Coronary artery (tissue), 2 donors: ENCODE data around the gene DCUN1D5.

Source experiments
- DNase-seq: peaks from one replicate; pipeline ENCODE4 v3.0.0-alpha.2; 2017; ENCODE audit warnings: low spot score
- H3K27ac ChIP-seq, 2 donors: fragments of 200-600 bp; sonication (generic); one replicate each; pipeline ENCODE4 v1.5.1; 2016 to 2019
- H3K4me3 ChIP-seq: fragments of 200-600 bp; sonication (generic); 2 replicates; pipeline ENCODE4 v1.5.1; 2016; ENCODE audit warnings: mild to moderate bottlenecking, moderate library complexity
- TF ChIP-seq, protein P1 (sequence below): fragments of 200-600 bp; sonication (generic); IDR thresholded peaks from one replicate; pipeline ENCODE4 v1.5.1; 2019; ENCODE audit warnings: antibody characterized with exemption

DCUN1D5 gene

DNA sequence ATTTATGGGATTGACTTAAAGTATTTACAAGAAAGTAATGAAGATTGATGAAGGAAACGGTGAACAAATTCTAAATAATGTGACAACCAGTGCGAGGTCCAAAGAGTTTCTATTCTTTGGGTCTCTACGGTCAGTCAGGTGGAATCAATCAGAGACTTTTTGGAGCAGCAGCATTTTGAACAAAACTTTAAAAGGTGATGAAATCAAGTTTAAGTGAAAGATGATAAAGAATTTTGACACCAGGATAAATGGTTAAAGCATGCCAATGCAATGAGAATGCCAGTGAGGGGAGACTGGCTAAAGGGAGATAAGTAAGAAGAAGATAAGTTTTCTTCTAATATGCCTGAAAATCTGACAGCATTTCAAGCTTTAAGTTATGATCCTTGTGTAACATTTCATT lies 67.9 kb downstream of the DCUN1D5 start:
- Histone ChIP-seq H3K27ac (no peak overlapping the region), H3K4me3 (no peak overlapping the region)
- no peak for DNase-seq
- TF ChIP-seq, protein P1, sequence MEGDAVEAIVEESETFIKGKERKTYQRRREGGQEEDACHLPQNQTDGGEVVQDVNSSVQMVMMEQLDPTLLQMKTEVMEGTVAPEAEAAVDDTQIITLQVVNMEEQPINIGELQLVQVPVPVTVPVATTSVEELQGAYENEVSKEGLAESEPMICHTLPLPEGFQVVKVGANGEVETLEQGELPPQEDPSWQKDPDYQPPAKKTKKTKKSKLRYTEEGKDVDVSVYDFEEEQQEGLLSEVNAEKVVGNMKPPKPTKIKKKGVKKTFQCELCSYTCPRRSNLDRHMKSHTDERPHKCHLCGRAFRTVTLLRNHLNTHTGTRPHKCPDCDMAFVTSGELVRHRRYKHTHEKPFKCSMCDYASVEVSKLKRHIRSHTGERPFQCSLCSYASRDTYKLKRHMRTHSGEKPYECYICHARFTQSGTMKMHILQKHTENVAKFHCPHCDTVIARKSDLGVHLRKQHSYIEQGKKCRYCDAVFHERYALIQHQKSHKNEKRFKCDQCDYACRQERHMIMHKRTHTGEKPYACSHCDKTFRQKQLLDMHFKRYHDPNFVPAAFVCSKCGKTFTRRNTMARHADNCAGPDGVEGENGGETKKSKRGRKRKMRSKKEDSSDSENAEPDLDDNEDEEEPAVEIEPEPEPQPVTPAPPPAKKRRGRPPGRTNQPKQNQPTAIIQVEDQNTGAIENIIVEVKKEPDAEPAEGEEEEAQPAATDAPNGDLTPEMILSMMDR: no peak

DNA sequence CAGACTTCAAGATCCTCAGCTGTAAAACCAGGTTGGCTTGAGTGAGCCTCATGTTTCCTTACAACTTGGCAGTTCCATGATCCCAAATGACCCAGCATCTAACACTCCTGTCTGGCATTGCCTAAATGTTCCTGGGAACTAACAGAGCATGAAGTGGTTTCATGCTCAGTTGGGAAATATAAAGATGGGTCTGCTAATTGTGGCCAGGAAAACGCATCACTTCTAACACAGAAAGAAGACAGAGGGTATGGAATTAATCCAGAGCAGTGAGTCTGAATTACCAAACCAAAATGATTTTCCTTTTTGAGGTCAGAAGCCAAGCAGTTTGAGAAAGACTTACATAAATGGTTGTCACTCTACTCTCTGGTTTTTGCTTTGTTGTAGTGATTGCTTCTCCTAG lies 75.9 kb downstream of the DCUN1D5 start:
- Histone ChIP-seq H3K4me3 (no peak overlapping the region), H3K27ac (no peak overlapping the region)
- TF ChIP-seq, protein P1: no peak
- DNase-seq: no peak

DNA sequence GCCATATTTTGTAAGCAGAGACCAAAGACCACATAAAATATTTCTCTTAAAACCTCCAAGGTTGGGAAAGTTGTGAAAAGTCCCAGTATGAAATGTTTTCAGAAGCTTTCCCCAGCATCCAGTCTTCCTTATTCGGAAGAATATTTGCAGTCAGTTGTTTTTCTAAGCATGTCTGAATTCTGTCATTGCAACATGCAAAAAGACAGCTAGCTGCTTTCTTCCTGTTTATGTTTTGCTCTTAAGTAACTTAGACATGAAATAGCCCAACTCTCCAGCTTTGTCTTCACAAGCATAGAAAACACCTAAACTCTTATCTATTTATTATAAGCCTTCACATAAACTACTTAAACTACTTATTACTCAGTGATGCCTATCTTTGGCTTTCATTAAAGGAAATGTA lies 78.5 kb downstream of the DCUN1D5 start:
- TF ChIP-seq, protein P1: no peak
- Histone ChIP-seq H3K4me3 (no peak overlapping the region), H3K27ac (no peak overlapping the region)
- no peak for DNase-seq
